ENCODE results near the gene PRCD.

- TF ChIP-seq, protein P1, sequence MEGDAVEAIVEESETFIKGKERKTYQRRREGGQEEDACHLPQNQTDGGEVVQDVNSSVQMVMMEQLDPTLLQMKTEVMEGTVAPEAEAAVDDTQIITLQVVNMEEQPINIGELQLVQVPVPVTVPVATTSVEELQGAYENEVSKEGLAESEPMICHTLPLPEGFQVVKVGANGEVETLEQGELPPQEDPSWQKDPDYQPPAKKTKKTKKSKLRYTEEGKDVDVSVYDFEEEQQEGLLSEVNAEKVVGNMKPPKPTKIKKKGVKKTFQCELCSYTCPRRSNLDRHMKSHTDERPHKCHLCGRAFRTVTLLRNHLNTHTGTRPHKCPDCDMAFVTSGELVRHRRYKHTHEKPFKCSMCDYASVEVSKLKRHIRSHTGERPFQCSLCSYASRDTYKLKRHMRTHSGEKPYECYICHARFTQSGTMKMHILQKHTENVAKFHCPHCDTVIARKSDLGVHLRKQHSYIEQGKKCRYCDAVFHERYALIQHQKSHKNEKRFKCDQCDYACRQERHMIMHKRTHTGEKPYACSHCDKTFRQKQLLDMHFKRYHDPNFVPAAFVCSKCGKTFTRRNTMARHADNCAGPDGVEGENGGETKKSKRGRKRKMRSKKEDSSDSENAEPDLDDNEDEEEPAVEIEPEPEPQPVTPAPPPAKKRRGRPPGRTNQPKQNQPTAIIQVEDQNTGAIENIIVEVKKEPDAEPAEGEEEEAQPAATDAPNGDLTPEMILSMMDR (IDR thresholded peaks at IDR 0.05; ENCODE audit: borderline replicate concordance, extremely low read depth, low read length, poor library complexity, severe bottlenecking) = no peak
- no peak for TF ChIP-seq EZH2 (IDR thresholded peaks at IDR 0.05; ENCODE audit: borderline replicate concordance, low read depth, low read length, severe bottlenecking)
Observed at GRCh38 chr17:76541739-76542454, 2.1 kb downstream of the PRCD start.

Data from DND-41 (cell line).